Fibroblast of lung (primary cell): ENCODE data around the gene TMEFF2.

Source experiments
- EZH2 ChIP-seq: IDR thresholded peaks from 2 replicates; pipeline ENCODE4 v1.5.1; 2012; ENCODE audit warnings: low read length, control low read depth, mild to moderate bottlenecking; ENCODE audit errors: missing control alignments
- TF ChIP-seq, protein P1 (sequence below), 2 donors: IDR thresholded peaks in 1 of 2; conservative IDR thresholded peaks in 1 of 2; 1 replicate in 1 of 2; 2 replicates in 1 of 2; pipeline ENCODE4 v1.5.1; 2011 to 2012; ENCODE audit warnings: low read length in 2 of 2, control low read depth in 1 of 2, inconsistent platforms in 1 of 2, low read depth in 1 of 2, mild to moderate bottlenecking in 1 of 2

GRCh38 chr2:192194265-192194865, 368 bp downstream of the TMEFF2 start:
- TF ChIP-seq, protein P1, sequence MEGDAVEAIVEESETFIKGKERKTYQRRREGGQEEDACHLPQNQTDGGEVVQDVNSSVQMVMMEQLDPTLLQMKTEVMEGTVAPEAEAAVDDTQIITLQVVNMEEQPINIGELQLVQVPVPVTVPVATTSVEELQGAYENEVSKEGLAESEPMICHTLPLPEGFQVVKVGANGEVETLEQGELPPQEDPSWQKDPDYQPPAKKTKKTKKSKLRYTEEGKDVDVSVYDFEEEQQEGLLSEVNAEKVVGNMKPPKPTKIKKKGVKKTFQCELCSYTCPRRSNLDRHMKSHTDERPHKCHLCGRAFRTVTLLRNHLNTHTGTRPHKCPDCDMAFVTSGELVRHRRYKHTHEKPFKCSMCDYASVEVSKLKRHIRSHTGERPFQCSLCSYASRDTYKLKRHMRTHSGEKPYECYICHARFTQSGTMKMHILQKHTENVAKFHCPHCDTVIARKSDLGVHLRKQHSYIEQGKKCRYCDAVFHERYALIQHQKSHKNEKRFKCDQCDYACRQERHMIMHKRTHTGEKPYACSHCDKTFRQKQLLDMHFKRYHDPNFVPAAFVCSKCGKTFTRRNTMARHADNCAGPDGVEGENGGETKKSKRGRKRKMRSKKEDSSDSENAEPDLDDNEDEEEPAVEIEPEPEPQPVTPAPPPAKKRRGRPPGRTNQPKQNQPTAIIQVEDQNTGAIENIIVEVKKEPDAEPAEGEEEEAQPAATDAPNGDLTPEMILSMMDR (conservative IDR thresholded peaks at IDR 0.05 in 1 of 2, IDR thresholded peaks at IDR 0.05 in 1 of 2; ENCODE audit: low read depth in 1 of 2, low read length in 2 of 2) = no peak
- TF ChIP-seq EZH2 = peak; percentile 89
